HG02759 (cell line): ENCODE data around the gene GALNT7.
"Not testable (repeated sequence)": the region's sequence is repeated elsewhere in the genome, so short reads cannot be mapped to it uniquely, and the experiment has no call there.

ENCODE experiments used
- ATAC-seq: cut with Tn5 transposase; IDR thresholded peaks from one replicate; pipeline ENCODE4 v1.9.1; 2021; ENCODE audit warnings: mild to moderate bottlenecking, moderate library complexity; ENCODE audit not compliant: unreplicated experiment

GALNT7 gene

DNA sequence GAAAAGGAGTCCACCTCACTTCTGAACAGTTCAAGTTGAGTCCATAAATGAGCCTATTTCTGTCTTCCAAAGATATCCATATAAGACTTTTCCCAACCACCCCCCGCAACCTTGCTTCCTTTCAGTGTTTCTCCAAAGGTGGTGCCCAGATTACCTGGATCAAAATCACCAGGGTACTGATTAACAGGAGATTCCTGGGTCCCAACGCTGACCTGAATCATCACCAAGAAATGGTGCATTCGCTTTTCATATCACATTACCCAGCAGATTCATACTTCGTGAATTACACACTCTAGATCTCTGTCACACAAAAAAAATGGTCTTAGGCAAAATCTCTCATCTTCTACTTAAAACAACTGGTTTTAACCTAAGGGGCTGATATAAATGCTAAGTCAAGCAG lies 2.1 kb upstream of the GALNT7 start:
- ATAC-seq = no peak

DNA sequence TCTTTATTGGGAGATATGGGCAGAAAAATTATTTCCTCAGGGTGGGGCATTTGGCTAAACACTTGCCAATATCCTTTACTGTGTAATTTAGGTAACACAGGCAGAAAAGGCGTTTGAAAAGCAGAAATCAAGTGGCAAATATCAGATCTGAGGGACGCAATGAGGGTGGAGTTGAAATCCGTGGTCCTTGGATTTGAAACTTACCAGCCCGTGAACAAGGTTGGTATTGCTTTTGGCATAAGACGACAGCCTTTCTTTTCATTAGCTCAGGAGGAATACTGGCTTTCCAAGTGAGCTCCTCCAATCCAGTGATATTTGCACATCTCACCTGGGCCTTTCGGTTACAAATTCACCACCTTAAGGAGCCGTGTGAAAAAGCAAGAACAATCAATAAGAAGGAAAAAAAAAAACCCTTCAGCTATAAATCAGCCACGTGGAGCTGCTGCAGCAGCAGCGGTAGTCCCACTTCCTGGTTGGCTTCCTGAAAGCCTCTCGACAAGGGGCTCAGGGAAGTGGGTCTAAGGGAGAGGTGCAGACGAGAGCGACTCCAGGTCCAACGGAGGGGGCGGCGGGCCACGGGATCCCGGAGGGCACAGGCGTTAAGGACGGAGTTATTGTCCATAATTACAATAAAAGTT lies 734 bp upstream of the GALNT7 start:
- peak; percentile 15 for ATAC-seq

- ATAC-seq = no peak
Measured at GRCh38 chr4:173169178-173169427, 492 bp downstream of the GALNT7 start.

GRCh38 chr4:173169428-173170181 lies 994 bp downstream of the GALNT7 start:
- peak; percentile 66 for ATAC-seq

DNA sequence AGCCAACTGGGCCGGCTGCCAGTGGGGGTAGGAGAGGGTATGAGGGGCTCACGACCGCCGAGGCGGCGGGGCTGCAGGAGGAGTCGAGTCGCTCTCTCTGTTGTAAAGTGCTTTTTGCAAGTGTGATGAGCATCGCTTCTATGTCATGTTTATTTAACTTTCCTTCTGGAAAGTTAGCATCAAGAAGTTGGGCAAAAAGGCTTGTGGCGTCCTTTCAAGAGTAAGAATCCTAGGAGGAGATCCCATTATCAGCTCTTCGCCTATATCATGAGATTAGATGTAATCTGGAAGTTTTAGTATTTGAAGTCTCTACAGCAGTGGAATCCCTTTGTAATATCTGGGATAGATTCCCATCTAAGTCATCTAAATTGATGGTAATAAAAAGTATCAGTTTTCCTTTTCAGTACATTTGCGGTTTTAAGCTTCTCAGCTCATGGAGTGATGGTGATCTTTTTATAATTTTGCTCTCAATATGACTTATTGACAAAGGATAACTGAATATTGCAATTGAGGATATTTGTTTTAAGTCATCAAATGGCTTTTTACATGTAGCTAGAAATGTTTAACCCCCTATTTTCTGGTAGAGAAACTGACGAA lies 1.7 kb downstream of the GALNT7 start:
- ATAC-seq = no peak

DNA sequence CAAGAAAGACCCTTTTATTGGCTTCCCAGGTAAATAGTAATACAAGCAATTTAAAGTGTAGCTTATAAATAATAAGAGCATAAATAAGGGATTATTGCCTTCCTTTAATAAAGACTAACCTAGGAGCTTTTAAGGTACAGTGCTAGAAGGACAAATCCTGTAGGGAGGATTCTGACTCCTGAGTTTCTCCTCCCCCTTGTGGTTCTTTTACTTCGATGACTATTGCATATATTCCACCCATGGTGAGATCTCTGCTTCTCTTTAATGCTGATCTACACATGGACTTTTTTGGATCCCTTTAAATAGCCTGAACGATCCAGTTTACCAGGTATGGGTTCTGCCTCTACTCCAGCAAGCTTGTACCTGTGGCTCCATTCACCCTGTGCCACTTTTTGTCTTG lies 2.5 kb downstream of the GALNT7 start:
- no peak for ATAC-seq

DNA sequence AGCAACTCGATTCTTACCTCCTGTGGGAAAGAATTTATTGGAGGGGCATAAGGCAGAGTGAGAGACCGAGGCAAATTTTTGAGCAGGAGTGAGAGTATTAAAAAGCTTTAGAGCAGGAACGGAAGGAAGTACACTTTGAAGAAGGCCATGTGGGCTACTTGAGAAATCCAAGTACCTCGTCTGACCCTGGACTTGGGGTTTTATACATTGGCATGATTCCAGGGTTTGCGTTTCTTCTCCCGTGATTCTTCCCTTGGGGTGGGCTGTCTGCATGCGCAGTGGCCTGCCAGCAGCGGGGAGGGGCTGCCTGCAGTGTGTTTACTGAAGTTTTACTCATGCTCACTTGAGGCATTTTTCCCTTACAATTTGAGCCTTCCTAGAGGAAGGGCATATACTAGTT lies 3.4 kb downstream of the GALNT7 start:
- ATAC-seq = no peak

GRCh38 chr4:173174184-173174583 lies 5.6 kb downstream of the GALNT7 start:
- no peak for ATAC-seq

DNA sequence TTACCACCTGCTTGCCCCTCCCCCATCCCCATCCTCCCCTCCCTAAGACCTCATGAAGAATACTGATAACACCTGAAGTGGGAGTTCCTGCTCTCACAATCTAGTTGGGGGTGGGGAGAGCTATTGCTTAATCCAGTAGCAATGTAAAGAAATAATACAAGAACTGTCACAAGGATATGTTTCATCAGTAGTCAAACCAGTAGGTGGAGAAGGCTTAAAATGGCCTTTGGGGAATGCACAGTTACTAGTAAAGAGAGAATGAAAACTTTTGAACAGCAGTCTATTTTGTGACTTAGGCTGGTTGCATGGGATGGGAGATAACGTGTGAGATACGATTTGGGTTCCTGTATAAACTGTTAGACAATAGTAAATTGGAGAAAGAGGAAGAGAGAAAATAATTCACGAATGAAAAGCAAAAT lies 6.0 kb downstream of the GALNT7 start:
- ATAC-seq = no peak

DNA sequence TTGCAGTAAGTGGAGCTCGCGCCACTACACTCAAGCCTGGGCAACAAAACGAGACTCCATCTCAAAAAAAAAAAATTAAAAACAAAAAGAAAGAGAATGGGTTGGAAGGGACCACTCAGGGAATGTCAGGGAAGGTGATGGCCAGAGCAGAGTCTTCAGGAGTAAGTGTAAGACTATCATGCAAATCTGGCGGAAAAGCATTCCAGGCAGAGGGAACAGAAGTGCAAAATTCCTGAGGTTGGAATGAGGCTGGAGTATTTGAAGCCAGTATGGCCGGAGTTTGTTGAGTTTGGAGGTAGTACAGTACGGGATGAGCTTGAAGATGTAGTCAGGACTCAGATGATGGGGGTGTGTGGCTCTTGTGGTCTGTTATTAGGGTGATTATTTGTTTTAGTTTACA lies 7.4 kb downstream of the GALNT7 start:
- no peak for ATAC-seq

GRCh38 chr4:173177232-173177631 lies 8.6 kb downstream of the GALNT7 start:
- no peak for ATAC-seq

GRCh38 chr4:173178144-173178543 lies 9.5 kb downstream of the GALNT7 start:
- no peak for ATAC-seq

GRCh38 chr4:173181848-173182247 lies 13.2 kb downstream of the GALNT7 start:
- ATAC-seq = peak; percentile 60

- ATAC-seq = no peak
Measured at GRCh38 chr4:173182403-173182802, 13.8 kb downstream of the GALNT7 start.

GRCh38 chr4:173183659-173184247 lies 15.1 kb downstream of the GALNT7 start:
- ATAC-seq = not testable (repeated sequence)

- peak; percentile 30 for ATAC-seq
Measured at GRCh38 chr4:173185847-173186510, 17.4 kb downstream of the GALNT7 start.

GRCh38 chr4:173187732-173188131 lies 19.1 kb downstream of the GALNT7 start:
- ATAC-seq = no peak

- no peak for ATAC-seq
Measured at GRCh38 chr4:173188648-173189047, 20.0 kb downstream of the GALNT7 start.

GRCh38 chr4:173189117-173189693 lies 20.6 kb downstream of the GALNT7 start:
- no peak for ATAC-seq

DNA sequence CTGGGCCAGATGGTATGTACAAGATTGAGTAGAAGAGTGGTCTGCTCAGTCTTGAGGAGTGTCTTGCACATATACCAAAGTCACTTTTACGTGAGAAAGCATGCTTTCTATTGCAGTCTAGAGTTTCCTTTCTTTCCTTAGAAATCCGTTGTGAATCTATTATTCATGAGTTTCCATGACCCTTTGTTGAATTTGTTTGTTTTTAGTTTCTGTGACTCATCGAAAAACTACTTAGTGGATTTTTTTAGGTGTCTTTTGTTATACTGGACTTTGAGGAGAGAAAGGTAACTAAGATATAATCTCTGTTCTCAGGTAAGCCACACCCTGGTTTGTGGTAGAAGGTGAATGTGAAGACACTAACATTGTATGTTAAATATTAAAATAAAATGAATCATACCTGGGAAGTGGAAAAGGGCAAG lies 23.0 kb downstream of the GALNT7 start:
- no peak for ATAC-seq
